Esophagus muscularis mucosa (tissue), 4 donors: ENCODE measurements around the gene BICRA. TPM values are rescaled to one million over a fixed set of nuclear protein-coding genes. Genes with fewer than 3 reads are reported as not detected.

Source experiments
- DNase-seq: peaks from one replicate; pipeline ENCODE4 v3.0.0-alpha.2; 2017; ENCODE audit errors: extremely low spot score
- H3K27ac ChIP-seq, 4 donors: fragments of 200-600 bp; sonication (generic); replicated peaks in 1 of 4; 1 replicate in 3 of 4; 2 replicates in 1 of 4; pipeline ENCODE4 v1.5.1; 2016 to 2019; ENCODE audit warnings: mild to moderate bottlenecking in 1 of 4
- H3K27me3 ChIP-seq, 4 donors: fragments of 200-600 bp; sonication (generic); one replicate each; pipeline versions ENCODE4 v1.5.1 to v1.6.0; 2016 to 2019
- H3K36me3 ChIP-seq, 4 donors: fragments of 200-600 bp; sonication (generic); one replicate each; pipeline ENCODE4 v1.5.1; 2016 to 2019
- H3K4me1 ChIP-seq, 4 donors: fragments of 200-600 bp; sonication (generic); one replicate each; pipeline ENCODE4 v1.5.1; 2016 to 2019
- H3K4me3 ChIP-seq, 4 donors: fragments of 200-600 bp; sonication (generic); 1 replicate in 2 of 4; 2 replicates in 2 of 4; pipeline ENCODE4 v1.5.1; 2016 to 2019; ENCODE audit warnings: mild to moderate bottlenecking in 4 of 4, moderate library complexity in 1 of 4
- H3K9me3 ChIP-seq, 4 donors: fragments of 200-600 bp; sonication (generic); 1 replicate in 3 of 4; 2 replicates in 1 of 4; pipeline ENCODE4 v1.5.1; 2016 to 2019
- CTCF ChIP-seq, 3 experiments: fragments of 200-600 bp in 2 of 3; fragments of 450-650 bp in 1 of 3; sonication (generic) in 2 of 3; IDR thresholded peaks; one replicate each; pipeline ENCODE4 v1.5.1; 2017 to 2019; ENCODE audit warnings: antibody characterized with exemption in 3 of 3, mild to moderate bottlenecking in 2 of 3, moderate library complexity in 1 of 3
- EP300 ChIP-seq: sonication (generic); formaldehyde crosslinking; IDR thresholded peaks from one replicate; pipeline ENCODE4 v1.6.1; 2017; ENCODE audit warnings: antibody characterized with exemption
- POLR2A ChIP-seq: fragments of 450-650 bp; IDR thresholded peaks from one replicate; pipeline ENCODE4 v1.6.1; 2017; ENCODE audit warnings: antibody characterized with exemption, moderate library complexity, mild to moderate bottlenecking, low read depth
- POLR2AphosphoS5 ChIP-seq, 2 donors: sonication (generic); formaldehyde crosslinking; IDR thresholded peaks; one replicate each; pipeline ENCODE4 v1.6.1; 2017; ENCODE audit warnings: antibody characterized with exemption in 2 of 2
- WGBS: methylation state at CpG from one replicate; pipeline ENCODE4 v1.1.5; 2018; 5-methylcytosine and 5-hydroxymethylcytosine counted together
- intact Hi-C: fragments of 100-400 bp; cut with DNase I; formaldehyde crosslinking; loops from one replicate; pipeline ENCODE4 v1.15.1; 2023
- total RNA-seq, 4 donors: library from RNA; depleted of rRNA; stranded (reverse); fragments of >200 nt; gene quantifications; one replicate each; pipeline versions ENCODE4 v1.1.0 to v1.2.1, GENCODE V29; 2016

Gene BICRA
- total RNA-seq, 4 donors from 2014 or later, result 10.9 to 15.0 (median 13.8) TPM

- H3K27me3 ChIP-seq, result no peaks in the 10 kb centered on the region
- peaks cover 37 to 58% (median 56%) of the 10 kb centered on the region in 4 donors for H3K36me3 ChIP-seq
- no peak for DNase-seq
- WGBS, result 86% methylated on average over 15 of the region's 91 CpGs
- intact Hi-C loops, result no loop called here
- peak overlapping the region in 3 of 4 donors; percentile 75 to 80 (median 77) for H3K27ac ChIP-seq
- peaks cover 6 to 42% (median 20%) of the 10 kb centered on the region in 4 donors for H3K4me1 ChIP-seq
- H3K9me3 ChIP-seq, result no peaks in the 10 kb centered on the region
- no peak for TF ChIP-seq POLR2A
- no peak for TF ChIP-seq CTCF (IDR thresholded peaks at IDR 0.05)
- no peak for TF ChIP-seq EP300
- no peak overlapping the region for H3K4me3 ChIP-seq
These were observed 93.0 kb downstream of the BICRA start for GRCh38 chr19:47701717-47702552.

- Histone ChIP-seq H3K27ac (peak overlapping the region in 3 of 4 donors; percentile 75 to 80 (median 77)), H3K36me3 (peaks cover 37 to 57% (median 56%) of the 10 kb centered on the region in 4 donors), H3K4me3 (no peak overlapping the region), H3K9me3 (no peaks in the 10 kb centered on the region), H3K4me1 (peaks cover 3 to 46% (median 20%) of the 10 kb centered on the region in 4 donors), H3K27me3 (no peaks in the 10 kb centered on the region)
- whole genome bisulfite sequencing, result 85% methylated on average over 17 of the region's 18 CpGs
- intact Hi-C loops, result no loop called here
- TF ChIP-seq CTCF (IDR thresholded peaks at IDR 0.05) (no peak), EP300 (no peak), POLR2AphosphoS5 (IDR thresholded peaks at IDR 0.05) (no peak), POLR2A (no peak)
- DNase-seq, result no peak
These were observed 93.7 kb downstream of the BICRA start for GRCh38 chr19:47702671-47703070.

GRCh38 chr19:47703301-47703700 is 94.4 kb downstream of the BICRA start:
- intact Hi-C loops, result no loop called here
- no peaks in the 10 kb centered on the region for H3K9me3 ChIP-seq
- no peak overlapping the region for H3K4me3 ChIP-seq
- H3K4me1 ChIP-seq, result peaks cover 0 to 42% (median 14%) of the 10 kb centered on the region in 4 donors
- TF ChIP-seq POLR2A, result no peak
- no peak for TF ChIP-seq CTCF (IDR thresholded peaks at IDR 0.05)
- no peak for TF ChIP-seq POLR2AphosphoS5 (IDR thresholded peaks at IDR 0.05)
- TF ChIP-seq EP300, result no peak
- WGBS, result 83% methylated on average over 5 of the region's 5 CpGs
- H3K36me3 ChIP-seq, result peaks cover 37 to 57% (median 55%) of the 10 kb centered on the region in 4 donors
- H3K27ac ChIP-seq, result peak overlapping the region; percentile 60 to 80 (median 76)
- H3K27me3 ChIP-seq, result no peaks in the 10 kb centered on the region
- DNase-seq, result no peak

- Histone ChIP-seq H3K27me3 (no peaks in the 10 kb centered on the region), H3K36me3 (peaks cover 31 to 50% (median 48%) of the 10 kb centered on the region in 4 donors), H3K4me1 (peaks cover 0 to 42% (median 12%) of the 10 kb centered on the region in 4 donors), H3K9me3 (no peaks in the 10 kb centered on the region), H3K27ac (peak overlapping the region; percentile 60 to 80 (median 76)), H3K4me3 (no peak overlapping the region)
- peak; percentile 45 for TF ChIP-seq EP300
- TF ChIP-seq CTCF (IDR thresholded peaks at IDR 0.05), result peak in 1 of 3 experiments; percentile 10
- no peak for TF ChIP-seq POLR2A
- peak in 1 of 2 donors; percentile 72 for TF ChIP-seq POLR2AphosphoS5 (IDR thresholded peaks at IDR 0.05)
- WGBS, result 74% methylated on average over 11 of the region's 11 CpGs
- no peak for DNase-seq
- intact Hi-C loops, result no loop called here
These were observed 95.1 kb downstream of the BICRA start for GRCh38 chr19:47704024-47704423.
